GM10847 (cell line): ENCODE data around the gene DOK6.

Experiments
- POLR2A ChIP-seq: IDR thresholded peaks from 2 replicates; pipeline ENCODE4 v1.6.1; 2011; ENCODE audit not compliant: insufficient read length; ENCODE audit errors: extremely low read depth

DOK6 gene

GRCh38 chr18:69674292-69674877 is 273.7 kb downstream of the DOK6 start:
- no peak for TF ChIP-seq POLR2A

- TF ChIP-seq POLR2A: no peak
These were observed 274.3 kb downstream of the DOK6 start for GRCh38 chr18:69674966-69675365.

GRCh38 chr18:69677595-69677994 is 276.9 kb downstream of the DOK6 start:
- no peak for TF ChIP-seq POLR2A

- no peak for TF ChIP-seq POLR2A
These were observed 279.4 kb downstream of the DOK6 start for GRCh38 chr18:69680123-69680522.

GRCh38 chr18:69683176-69683575 is 282.5 kb downstream of the DOK6 start:
- TF ChIP-seq POLR2A: no peak

- TF ChIP-seq POLR2A: no peak
These were observed 284.1 kb downstream of the DOK6 start for GRCh38 chr18:69684789-69685188.

GRCh38 chr18:69686861-69687260 is 286.2 kb downstream of the DOK6 start:
- TF ChIP-seq POLR2A: no peak

- no peak for TF ChIP-seq POLR2A
These were observed 288.6 kb downstream of the DOK6 start for GRCh38 chr18:69689121-69689759.

- TF ChIP-seq POLR2A: no peak
These were observed 290.5 kb downstream of the DOK6 start for GRCh38 chr18:69691008-69691760.

- TF ChIP-seq POLR2A: no peak
These were observed 296.4 kb downstream of the DOK6 start for GRCh38 chr18:69697069-69697468.

- no peak for TF ChIP-seq POLR2A
These were observed 297.0 kb downstream of the DOK6 start for GRCh38 chr18:69697689-69698088.

GRCh38 chr18:69701305-69701704 is 300.6 kb downstream of the DOK6 start:
- TF ChIP-seq POLR2A: no peak

- no peak for TF ChIP-seq POLR2A
These were observed 302.8 kb downstream of the DOK6 start for GRCh38 chr18:69703461-69703860.

- TF ChIP-seq POLR2A: no peak
These were observed 305.3 kb downstream of the DOK6 start for GRCh38 chr18:69705987-69706386.

- no peak for TF ChIP-seq POLR2A
These were observed 308.2 kb downstream of the DOK6 start for GRCh38 chr18:69708844-69709243.

- TF ChIP-seq POLR2A: no peak
These were observed 314.6 kb downstream of the DOK6 start for GRCh38 chr18:69715191-69715795.

- TF ChIP-seq POLR2A: no peak
These were observed 316.9 kb downstream of the DOK6 start for GRCh38 chr18:69717586-69717985.
